ENCODE results near the gene UTS2B.

DNA sequence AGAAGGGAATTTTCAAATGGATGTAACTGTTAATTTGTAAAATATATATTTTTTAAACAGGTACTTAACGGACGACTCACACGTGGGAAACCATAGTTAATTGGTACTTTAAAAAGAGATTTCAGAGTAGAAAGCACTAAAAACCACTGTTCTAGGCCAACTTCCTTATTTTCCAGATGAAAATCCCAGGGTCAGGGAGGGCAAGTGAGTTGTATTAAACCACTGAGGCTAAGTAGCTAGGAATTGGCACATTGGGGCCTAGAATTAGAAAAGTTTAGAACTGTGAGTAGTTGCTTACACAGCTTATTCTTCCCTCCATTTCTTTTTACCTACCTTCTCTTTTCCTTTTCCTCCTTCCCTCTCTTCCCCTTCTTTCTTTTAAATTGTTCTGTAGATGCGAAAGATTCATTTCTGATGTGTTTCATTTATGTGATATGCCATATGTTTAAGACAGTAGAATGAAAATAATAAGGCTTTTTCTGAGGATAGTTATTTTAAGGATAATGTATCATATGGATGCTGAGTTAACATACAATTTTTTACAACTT is 4.1 kb upstream of the UTS2B start:
- TF ChIP-seq CTCF (conservative IDR thresholded peaks at IDR 0.05; ENCODE audit: low read depth, low read length) (no peak), POLR2A (IDR thresholded peaks at IDR 0.05; ENCODE audit: low read depth, low read length) (no peak), CHD1 (IDR thresholded peaks at IDR 0.05; ENCODE audit: low read depth, low read length) (no peak)
- TF ChIP-seq, protein P1, sequence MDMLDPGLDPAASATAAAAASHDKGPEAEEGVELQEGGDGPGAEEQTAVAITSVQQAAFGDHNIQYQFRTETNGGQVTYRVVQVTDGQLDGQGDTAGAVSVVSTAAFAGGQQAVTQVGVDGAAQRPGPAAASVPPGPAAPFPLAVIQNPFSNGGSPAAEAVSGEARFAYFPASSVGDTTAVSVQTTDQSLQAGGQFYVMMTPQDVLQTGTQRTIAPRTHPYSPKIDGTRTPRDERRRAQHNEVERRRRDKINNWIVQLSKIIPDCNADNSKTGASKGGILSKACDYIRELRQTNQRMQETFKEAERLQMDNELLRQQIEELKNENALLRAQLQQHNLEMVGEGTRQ (IDR thresholded peaks at IDR 0.05; ENCODE audit: low read depth, low read length): no peak

Measured in IMR-90 (cell line).